ENCODE measurements around the gene GSG1L. TPM values are rescaled to one million over a fixed set of nuclear protein-coding genes. Genes with fewer than 3 reads are reported as not detected.

Gene GSG1L
- total RNA-seq, 2 donors from 2014 or later, result not detected

DNA sequence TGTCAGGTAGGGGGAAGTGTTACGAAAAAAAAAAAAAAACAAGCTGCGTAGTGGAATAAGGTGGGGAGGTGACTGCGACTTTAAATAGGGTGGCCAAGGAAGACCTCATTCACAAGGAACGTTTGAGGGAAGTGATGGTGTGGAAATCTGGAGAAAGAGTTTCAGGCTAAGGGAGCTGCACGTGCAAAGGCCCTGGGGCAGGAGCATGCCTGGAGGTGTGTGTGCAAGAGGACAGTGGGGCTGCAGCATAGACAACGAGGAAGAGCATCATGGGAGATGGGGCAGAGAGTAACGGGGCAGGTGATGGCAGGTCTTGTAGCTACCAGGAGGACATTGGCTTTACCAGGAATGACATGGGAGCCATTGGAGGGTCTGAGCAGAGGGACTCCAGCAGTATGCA, 12.0 kb downstream of the GSG1L start:
- DNase-seq (no peak), ATAC-seq (replicated peaks in 1 of 2) (no peak)
- H3K27ac Mint-ChIP-seq, result no peak overlapping the region
- H3K4me3 Mint-ChIP-seq, result no peak overlapping the region
- H3K4me1 Mint-ChIP-seq (ENCODE audit: low read depth), result no peaks in the 10 kb centered on the region
- peaks cover 15% of the 10 kb centered on the region for H3K27me3 Mint-ChIP-seq (ENCODE audit: low read depth)
- H3K36me3 Mint-ChIP-seq (ENCODE audit: insufficient read depth in 2 of 2), result peaks cover 0 to 3% of the 10 kb centered on the region in 2 donors
- H3K9me3 Mint-ChIP-seq, result peaks cover 0 to 3% of the 10 kb centered on the region in 2 donors

DNA sequence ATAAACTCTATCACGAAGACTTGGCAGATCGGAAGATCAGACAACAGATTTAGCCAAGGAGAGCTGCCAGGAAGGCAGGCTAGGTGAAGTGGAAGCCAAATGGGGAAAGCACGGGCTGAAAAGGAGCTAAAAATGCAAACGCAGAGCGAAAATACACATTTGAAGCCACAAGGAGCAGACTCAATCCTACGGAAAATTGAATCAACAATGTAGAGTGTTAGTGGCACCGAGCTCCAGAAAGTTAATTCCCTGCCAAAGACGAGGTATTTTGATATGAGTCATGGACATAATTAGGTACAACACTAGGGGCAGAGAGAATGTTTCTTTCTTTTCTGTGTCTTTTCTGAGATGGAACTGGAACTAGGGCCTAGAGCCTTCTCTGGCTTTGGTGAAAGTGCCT, 20.7 kb downstream of the GSG1L start:
- ATAC-seq (replicated peaks in 1 of 2) (no peak), DNase-seq (no peak)
- no peak overlapping the region for H3K4me3 Mint-ChIP-seq
- peaks cover 10% of the 10 kb centered on the region for H3K27me3 Mint-ChIP-seq (ENCODE audit: low read depth)
- no peaks in the 10 kb centered on the region for H3K9me3 Mint-ChIP-seq
- H3K4me1 Mint-ChIP-seq (ENCODE audit: low read depth), result no peaks in the 10 kb centered on the region
- H3K27ac Mint-ChIP-seq, result no peak overlapping the region
- H3K36me3 Mint-ChIP-seq (ENCODE audit: insufficient read depth in 2 of 2), result peaks cover 0 to 3% of the 10 kb centered on the region in 2 donors

DNA sequence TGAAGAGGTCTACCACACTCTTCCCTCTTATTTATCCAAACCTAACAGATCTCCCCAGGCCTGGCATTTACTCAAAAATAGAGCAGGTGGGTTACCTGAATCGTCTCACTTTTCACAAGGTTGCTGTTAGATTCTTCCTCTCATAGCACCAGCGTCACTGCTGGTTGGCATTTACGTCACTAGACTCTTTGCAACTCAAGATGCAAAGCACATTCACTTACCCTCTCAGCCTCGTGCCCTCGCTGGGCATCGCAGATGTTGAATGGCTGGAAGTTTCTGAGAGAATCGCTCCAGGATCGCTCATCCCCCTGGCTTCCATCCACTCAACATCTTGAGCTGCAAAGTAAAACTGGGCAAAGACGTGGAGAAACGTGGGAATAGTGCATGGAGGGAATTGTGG, 21.9 kb downstream of the GSG1L start:
- ATAC-seq (replicated peaks in 1 of 2), result no peak

DNA sequence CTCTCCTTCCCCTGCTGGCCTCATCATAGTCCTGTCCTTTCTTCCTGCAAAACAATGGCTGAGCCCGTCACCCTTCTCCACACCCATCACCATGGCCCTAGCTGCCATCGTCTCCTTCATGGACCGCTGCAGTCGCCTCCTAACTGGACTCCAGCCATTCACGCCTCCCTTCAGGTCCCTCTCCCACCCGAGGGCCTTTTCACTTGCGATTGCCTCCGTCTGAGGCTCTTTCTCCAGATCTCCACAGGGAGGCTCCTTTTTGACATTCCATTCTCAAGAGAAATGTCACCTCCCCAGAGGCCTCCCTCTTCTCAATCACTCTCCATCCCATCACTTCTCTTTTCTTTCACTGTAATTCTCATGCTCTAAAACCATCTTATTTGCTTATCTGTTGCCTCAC, 23.5 kb downstream of the GSG1L start:
- H3K4me3 Mint-ChIP-seq, result no peak overlapping the region
- no peaks in the 10 kb centered on the region for H3K9me3 Mint-ChIP-seq
- H3K36me3 Mint-ChIP-seq (ENCODE audit: insufficient read depth in 2 of 2), result no peaks in the 10 kb centered on the region
- no peak overlapping the region for H3K27ac Mint-ChIP-seq
- ATAC-seq (replicated peaks in 1 of 2) (no peak), DNase-seq (no peak)
- peaks cover 6% of the 10 kb centered on the region for H3K4me1 Mint-ChIP-seq (ENCODE audit: low read depth)
- H3K27me3 Mint-ChIP-seq (ENCODE audit: low read depth), result peaks cover 9% of the 10 kb centered on the region

More for the DNA sequence above, 21.9 kb downstream of the GSG1L start:
- Mint-ChIP-seq H3K4me3 (no peak overlapping the region), H3K36me3 (ENCODE audit: insufficient read depth in 2 of 2) (no peaks in the 10 kb centered on the region), H3K27me3 (ENCODE audit: low read depth) (peaks cover 8% of the 10 kb centered on the region), H3K9me3 (no peaks in the 10 kb centered on the region), H3K4me1 (ENCODE audit: low read depth) (no peaks in the 10 kb centered on the region), H3K27ac (no peak overlapping the region)
- DNase-seq, result no peak

DNA sequence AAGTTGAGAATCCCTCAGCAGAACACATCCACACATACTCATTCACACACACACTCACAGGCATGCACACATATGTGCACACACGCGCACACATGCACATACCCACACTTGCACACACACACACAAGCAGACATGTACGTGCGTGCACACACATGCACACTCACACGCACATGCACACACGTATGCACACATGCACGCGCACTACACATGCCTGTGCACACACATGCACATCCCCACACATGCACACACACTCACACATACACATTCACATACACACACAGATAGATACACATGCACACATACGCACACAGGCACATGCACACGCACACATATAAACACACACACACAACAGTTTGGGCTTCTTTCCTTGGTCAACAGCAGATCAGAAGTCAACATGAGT, 24.0 kb downstream of the GSG1L start:
- DNase-seq (no peak), ATAC-seq (replicated peaks in 1 of 2) (no peak)
- Mint-ChIP-seq H3K27ac (no peak overlapping the region), H3K36me3 (ENCODE audit: insufficient read depth in 2 of 2) (no peaks in the 10 kb centered on the region), H3K27me3 (ENCODE audit: low read depth) (peaks cover 9% of the 10 kb centered on the region), H3K4me1 (ENCODE audit: low read depth) (peaks cover 6% of the 10 kb centered on the region), H3K4me3 (no peak overlapping the region), H3K9me3 (no peaks in the 10 kb centered on the region)

DNA sequence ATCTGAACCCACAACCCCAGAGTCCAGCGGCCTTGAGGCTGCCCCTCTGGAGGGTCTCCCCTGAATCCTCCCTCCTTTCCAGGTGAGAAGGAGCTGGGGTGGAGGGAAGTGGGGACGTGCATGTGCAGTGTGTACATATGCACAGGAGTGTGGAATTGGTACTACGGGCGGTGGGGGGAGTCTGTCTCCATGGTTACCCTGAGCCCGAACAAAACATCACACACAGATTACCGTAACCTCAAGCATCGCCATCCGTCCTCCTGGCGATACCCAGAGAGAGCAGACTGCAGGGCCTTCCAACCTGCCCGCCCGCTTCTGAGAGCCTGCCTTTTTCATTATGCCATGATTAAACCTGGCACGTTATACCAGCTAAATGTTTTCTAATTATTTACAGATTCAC, 25.1 kb downstream of the GSG1L start:
- Mint-ChIP-seq H3K36me3 (ENCODE audit: insufficient read depth in 2 of 2) (no peaks in the 10 kb centered on the region), H3K4me3 (no peak overlapping the region), H3K4me1 (ENCODE audit: low read depth) (peaks cover 6% of the 10 kb centered on the region), H3K27me3 (ENCODE audit: low read depth) (peaks cover 9% of the 10 kb centered on the region), H3K27ac (no peak overlapping the region), H3K9me3 (no peaks in the 10 kb centered on the region)
- ATAC-seq (replicated peaks in 1 of 2), result no peak
- no peak for DNase-seq

DNA sequence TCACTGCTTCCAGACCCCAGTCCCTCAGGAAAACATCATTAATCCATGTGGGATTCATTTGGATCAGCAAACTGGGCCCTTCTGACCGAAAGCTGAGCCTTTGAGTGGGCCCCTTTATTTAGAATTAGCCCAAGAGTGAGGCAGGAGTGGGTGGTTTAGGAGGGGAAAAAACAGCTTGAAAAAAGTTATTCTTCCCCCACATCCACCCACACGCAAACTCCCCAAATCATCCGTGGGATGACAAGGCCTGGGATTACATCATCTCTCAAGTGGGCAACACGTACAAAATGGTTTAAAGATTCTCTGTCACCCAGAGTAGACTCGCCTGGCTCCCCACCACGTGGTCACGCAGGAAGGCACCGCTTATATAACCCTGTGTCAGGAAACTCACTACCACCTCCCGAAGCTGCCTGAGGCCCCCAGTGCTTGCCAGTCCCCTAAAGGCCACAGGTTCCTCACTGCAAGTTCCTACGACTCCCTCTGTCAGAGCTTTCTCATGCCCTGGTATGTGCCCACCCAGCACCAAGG, 27.6 kb downstream of the GSG1L start:
- no peak overlapping the region for H3K27ac Mint-ChIP-seq
- no peak for DNase-seq
- peaks cover 6% of the 10 kb centered on the region for H3K4me1 Mint-ChIP-seq (ENCODE audit: low read depth)
- no peaks in the 10 kb centered on the region for H3K9me3 Mint-ChIP-seq
- H3K27me3 Mint-ChIP-seq (ENCODE audit: low read depth), result peaks cover 9% of the 10 kb centered on the region
- H3K4me3 Mint-ChIP-seq, result no peak overlapping the region
- no peaks in the 10 kb centered on the region for H3K36me3 Mint-ChIP-seq (ENCODE audit: insufficient read depth in 2 of 2)
- ATAC-seq (replicated peaks in 1 of 2), result no peak

DNA sequence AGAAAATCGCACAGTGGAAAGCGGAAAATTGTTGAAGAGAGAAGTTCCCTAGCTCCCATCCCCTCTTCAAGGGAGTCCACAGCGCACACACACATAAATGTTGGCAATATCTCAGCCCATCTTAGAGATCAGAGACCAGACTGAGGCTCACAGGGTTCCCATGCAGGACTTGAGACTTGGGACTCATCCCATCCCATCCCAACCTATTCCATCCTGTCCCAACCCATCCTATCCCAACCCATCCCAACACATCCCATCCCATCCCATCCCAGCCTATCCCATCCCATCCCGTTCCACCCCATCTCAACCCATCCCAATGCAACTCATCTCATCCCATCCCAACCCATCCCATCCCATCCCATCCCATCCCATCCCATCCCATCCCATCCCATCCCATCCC, 29.6 kb downstream of the GSG1L start:
- Mint-ChIP-seq H3K27ac (no peak overlapping the region), H3K36me3 (ENCODE audit: insufficient read depth in 2 of 2) (no peaks in the 10 kb centered on the region), H3K4me1 (ENCODE audit: low read depth) (peaks cover 6% of the 10 kb centered on the region), H3K27me3 (ENCODE audit: low read depth) (peaks cover 9% of the 10 kb centered on the region), H3K9me3 (no peaks in the 10 kb centered on the region), H3K4me3 (no peak overlapping the region)
- DNase-seq (no peak), ATAC-seq (replicated peaks in 1 of 2) (no peak)

DNA sequence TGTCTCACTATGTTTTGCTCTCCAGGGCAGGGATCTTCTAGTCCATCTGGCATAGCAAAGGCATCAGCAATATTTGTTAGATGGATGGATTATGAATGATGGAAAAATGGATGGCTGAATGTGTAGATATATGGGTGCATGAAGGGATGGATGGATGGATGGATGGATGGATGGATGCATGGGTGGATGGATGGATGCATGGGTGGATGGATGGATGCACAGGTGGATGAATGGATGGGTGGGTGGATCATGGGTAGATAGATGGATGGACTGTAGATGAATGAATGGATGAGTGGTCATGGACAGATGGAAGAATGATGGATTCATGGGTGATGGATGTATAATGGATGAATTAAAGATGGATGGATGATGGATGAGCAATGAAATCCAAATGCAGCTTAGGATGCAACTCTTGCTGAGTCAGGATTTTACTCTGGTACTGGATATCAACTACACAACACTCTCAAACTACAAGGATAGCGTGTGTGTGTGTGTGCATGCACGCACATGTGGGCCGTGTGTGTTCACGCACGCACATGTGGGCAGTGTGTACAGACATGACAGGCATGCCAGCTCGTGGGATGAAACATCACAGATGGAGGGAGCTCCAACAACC, 34.0 kb downstream of the GSG1L start:
- no peaks in the 10 kb centered on the region for H3K9me3 Mint-ChIP-seq
- no peak overlapping the region for H3K27ac Mint-ChIP-seq
- peaks cover 5% of the 10 kb centered on the region for H3K27me3 Mint-ChIP-seq (ENCODE audit: low read depth)
- no peaks in the 10 kb centered on the region for H3K4me1 Mint-ChIP-seq (ENCODE audit: low read depth)
- H3K36me3 Mint-ChIP-seq (ENCODE audit: insufficient read depth in 2 of 2), result no peaks in the 10 kb centered on the region
- no peak overlapping the region for H3K4me3 Mint-ChIP-seq
- no peak for ATAC-seq (replicated peaks in 1 of 2)
- DNase-seq, result no peak

DNA sequence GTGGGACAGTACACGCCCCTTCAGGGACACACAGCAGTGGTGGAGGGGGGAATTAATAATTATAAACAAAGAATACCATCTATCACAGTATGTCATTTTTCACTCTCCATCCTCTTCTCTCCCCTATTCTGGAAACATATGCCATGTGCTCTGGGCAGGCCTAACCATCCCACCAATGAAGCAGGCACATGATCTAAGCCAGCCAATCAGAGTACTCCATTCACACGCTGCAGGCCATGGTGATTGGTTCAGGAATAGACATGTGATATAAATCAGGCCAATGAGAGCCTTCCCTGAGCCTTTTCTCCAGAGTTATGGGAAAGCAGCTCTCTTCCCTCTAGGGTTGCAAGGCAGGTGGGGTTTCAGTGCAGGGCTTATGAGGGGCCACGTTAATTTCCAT, 36.5 kb downstream of the GSG1L start:
- Mint-ChIP-seq H3K27ac (no peak overlapping the region), H3K36me3 (ENCODE audit: insufficient read depth in 2 of 2) (no peaks in the 10 kb centered on the region), H3K4me3 (no peak overlapping the region), H3K9me3 (no peaks in the 10 kb centered on the region), H3K4me1 (ENCODE audit: low read depth) (no peaks in the 10 kb centered on the region), H3K27me3 (ENCODE audit: low read depth) (no peaks in the 10 kb centered on the region)
- ATAC-seq (replicated peaks in 1 of 2) (no peak), DNase-seq (no peak)

DNA sequence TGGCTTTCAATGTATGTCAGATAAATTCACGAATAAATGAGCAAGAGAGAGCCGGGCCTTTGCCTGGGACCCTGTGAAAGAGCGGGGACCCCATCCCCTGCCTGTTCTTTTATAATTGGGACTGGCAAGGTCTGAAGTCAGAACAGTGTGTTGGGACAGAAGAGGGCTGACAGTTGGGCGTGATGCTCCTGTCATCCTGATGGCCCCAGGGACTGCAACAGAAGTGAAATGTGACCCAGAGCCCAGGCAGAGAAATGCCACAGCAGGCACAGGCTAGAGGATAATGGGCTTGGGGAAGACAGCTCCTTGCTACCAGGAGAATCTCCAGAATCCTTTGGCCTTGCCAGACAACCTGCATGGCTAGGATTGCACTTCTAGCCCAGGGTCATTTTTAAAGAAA, 37.9 kb downstream of the GSG1L start:
- Mint-ChIP-seq H3K9me3 (peaks cover 3% of the 10 kb centered on the region in 2 donors), H3K27ac (no peak overlapping the region), H3K27me3 (ENCODE audit: low read depth) (no peaks in the 10 kb centered on the region), H3K4me1 (ENCODE audit: low read depth) (no peaks in the 10 kb centered on the region), H3K36me3 (ENCODE audit: insufficient read depth in 2 of 2) (peaks cover 0 to 1% of the 10 kb centered on the region in 2 donors), H3K4me3 (no peak overlapping the region)
- no peak for DNase-seq
- ATAC-seq (replicated peaks in 1 of 2), result no peak

DNA sequence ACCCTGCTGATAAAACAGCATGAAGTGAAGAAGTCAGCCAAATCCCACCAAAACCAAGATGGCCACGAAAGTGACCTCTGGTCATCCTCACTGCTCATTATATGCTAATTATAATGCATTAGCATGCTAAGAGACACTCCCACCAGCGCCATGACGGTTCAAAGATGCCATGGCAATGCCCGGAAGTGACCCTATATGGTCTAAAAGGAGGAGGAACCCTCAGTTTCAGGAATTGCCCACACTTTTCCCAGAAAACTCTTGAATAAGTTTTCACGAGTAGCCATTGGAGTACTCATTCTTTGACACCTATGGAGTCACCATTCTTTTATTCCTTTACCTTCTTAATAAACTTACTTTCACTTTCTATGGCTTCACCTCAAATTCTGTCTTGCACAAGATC, 44.3 kb downstream of the GSG1L start:
- H3K9me3 Mint-ChIP-seq, result peaks cover 4 to 6% of the 10 kb centered on the region in 2 donors
- no peak overlapping the region for H3K27ac Mint-ChIP-seq
- DNase-seq (no peak), ATAC-seq (replicated peaks in 1 of 2) (no peak)
- peaks cover 0 to 6% of the 10 kb centered on the region in 2 donors for H3K36me3 Mint-ChIP-seq (ENCODE audit: insufficient read depth in 2 of 2)
- H3K27me3 Mint-ChIP-seq (ENCODE audit: low read depth), result no peaks in the 10 kb centered on the region
- no peaks in the 10 kb centered on the region for H3K4me1 Mint-ChIP-seq (ENCODE audit: low read depth)
- no peak overlapping the region for H3K4me3 Mint-ChIP-seq

DNA sequence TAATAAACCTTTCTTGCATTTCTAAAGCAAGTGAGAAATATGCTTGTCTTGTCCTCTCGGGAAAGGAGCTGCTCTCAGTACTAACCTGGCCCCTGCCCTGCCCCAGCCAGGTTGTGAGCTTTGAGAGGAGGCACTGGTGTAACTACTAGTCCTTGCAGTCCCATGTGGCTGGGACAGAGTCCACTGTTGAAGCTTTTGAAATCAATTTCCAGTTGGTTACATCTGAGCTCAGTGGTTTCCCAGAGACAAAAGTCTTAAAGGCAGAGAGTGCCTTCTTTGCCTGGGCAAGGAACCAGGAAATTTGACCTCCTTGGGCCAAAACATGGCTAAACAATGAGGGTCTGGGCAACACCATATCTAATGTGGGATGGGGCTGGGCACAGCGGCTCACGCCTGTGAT, 48.7 kb downstream of the GSG1L start:
- Mint-ChIP-seq H3K4me3 (no peak overlapping the region), H3K4me1 (ENCODE audit: low read depth) (no peaks in the 10 kb centered on the region), H3K9me3 (peaks cover 0 to 1% of the 10 kb centered on the region in 2 donors), H3K36me3 (ENCODE audit: insufficient read depth in 2 of 2) (peaks cover 0 to 1% of the 10 kb centered on the region in 2 donors), H3K27me3 (ENCODE audit: low read depth) (peaks cover 4% of the 10 kb centered on the region), H3K27ac (no peak overlapping the region)
- no peak for DNase-seq
- no peak for ATAC-seq (replicated peaks in 1 of 2)

DNA sequence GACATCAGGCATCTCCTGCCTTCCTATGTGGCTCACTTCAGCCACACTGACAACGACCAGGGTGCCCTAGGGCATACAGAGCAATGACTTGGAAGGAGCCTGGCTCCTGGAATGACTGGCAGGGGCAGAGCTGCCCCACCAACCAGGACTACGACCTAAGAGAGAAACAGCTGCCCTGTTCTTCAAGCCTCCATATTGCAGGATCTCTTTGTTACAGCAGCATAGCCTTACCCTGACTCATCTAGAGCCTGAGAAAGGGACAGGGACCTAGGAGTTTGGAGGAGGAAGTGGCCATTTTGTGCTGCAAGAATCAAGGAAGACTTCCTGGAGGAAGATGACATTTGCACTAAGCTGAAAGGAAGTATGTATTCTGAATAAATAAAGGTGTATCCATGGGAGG, 49.6 kb downstream of the GSG1L start:
- Mint-ChIP-seq H3K4me1 (ENCODE audit: low read depth) (no peaks in the 10 kb centered on the region), H3K27ac (no peak overlapping the region), H3K36me3 (ENCODE audit: insufficient read depth in 2 of 2) (no peaks in the 10 kb centered on the region), H3K9me3 (no peaks in the 10 kb centered on the region), H3K27me3 (ENCODE audit: low read depth) (peaks cover 7% of the 10 kb centered on the region), H3K4me3 (no peak overlapping the region)
- DNase-seq, result no peak
- no peak for ATAC-seq (replicated peaks in 1 of 2)
